Left ventricle myocardium inferior (tissue), 1 donor: ENCODE measurements around the gene PIP4K2C. TPM values are rescaled to one million over a fixed set of nuclear protein-coding genes. Genes with fewer than 3 reads are reported as not detected.

Experiments used
- DNase-seq: peaks from one replicate; pipeline ENCODE4 v3.0.0-alpha.2; 2020
- H3K27ac ChIP-seq: fragments of 200-600 bp; replicated peaks from 2 replicates; pipeline ENCODE4 v1.8.0; 2021
- H3K27me3 ChIP-seq: fragments of 200-600 bp; 2 replicates; pipeline ENCODE4 v1.8.0; 2021; ENCODE audit warnings: low read depth
- H3K36me3 ChIP-seq: fragments of 200-600 bp; 2 replicates; pipeline ENCODE4 v1.8.0; 2021
- H3K4me1 ChIP-seq: fragments of 200-600 bp; 2 replicates; pipeline ENCODE4 v1.8.0; 2021
- H3K4me3 ChIP-seq: fragments of 200-600 bp; 2 replicates; pipeline ENCODE4 v1.8.0; 2021; ENCODE audit warnings: mild to moderate bottlenecking, moderate library complexity
- H3K9me3 ChIP-seq: fragments of 200-600 bp; replicated peaks from 2 replicates; pipeline ENCODE4 v1.8.0; 2021
- intact Hi-C: fragments of 100-400 bp; cut with micrococcal nuclease; formaldehyde crosslinking; loops from one replicate; pipeline ENCODE4 v1.11.0; 2022
- long read RNA-seq: library from polyadenylated mRNA; unstranded; transcript quantifications from one replicate; pipeline ENCODE4 v2.0.0, GENCODE V29; 2021
- total RNA-seq: library from RNA; stranded (reverse); fragmentation: NEBNext Ultra II Directional; extraction: Animal tissue kit (Norgen Biotek cat#: 25700); gene quantifications from one replicate; pipeline ENCODE4 v1.2.1, GENCODE V29; 2021
- TF ChIP-seq, protein P1 (sequence below): fragments of 200-600 bp; IDR thresholded peaks from 2 replicates; pipeline ENCODE4 v1.8.0; 2021; ENCODE audit warnings: antibody characterized with exemption, mild to moderate bottlenecking, borderline replicate concordance
- donor health status: DM: no; HTN: yes; CAD: no; lungs with severe emphysema.

Gene PIP4K2C
- 12.3 TPM for total RNA-seq
- long read RNA-seq, transcript PIP4K2C-201 (10 exons, 2,924 nt), result major isoform, 32 of 36 reads
- long read RNA-seq, partial matches to known transcripts, result 0 of 36 reads
- long read RNA-seq, other reads (novel, unspliced or antisense), result 3 of 36 reads

DNA sequence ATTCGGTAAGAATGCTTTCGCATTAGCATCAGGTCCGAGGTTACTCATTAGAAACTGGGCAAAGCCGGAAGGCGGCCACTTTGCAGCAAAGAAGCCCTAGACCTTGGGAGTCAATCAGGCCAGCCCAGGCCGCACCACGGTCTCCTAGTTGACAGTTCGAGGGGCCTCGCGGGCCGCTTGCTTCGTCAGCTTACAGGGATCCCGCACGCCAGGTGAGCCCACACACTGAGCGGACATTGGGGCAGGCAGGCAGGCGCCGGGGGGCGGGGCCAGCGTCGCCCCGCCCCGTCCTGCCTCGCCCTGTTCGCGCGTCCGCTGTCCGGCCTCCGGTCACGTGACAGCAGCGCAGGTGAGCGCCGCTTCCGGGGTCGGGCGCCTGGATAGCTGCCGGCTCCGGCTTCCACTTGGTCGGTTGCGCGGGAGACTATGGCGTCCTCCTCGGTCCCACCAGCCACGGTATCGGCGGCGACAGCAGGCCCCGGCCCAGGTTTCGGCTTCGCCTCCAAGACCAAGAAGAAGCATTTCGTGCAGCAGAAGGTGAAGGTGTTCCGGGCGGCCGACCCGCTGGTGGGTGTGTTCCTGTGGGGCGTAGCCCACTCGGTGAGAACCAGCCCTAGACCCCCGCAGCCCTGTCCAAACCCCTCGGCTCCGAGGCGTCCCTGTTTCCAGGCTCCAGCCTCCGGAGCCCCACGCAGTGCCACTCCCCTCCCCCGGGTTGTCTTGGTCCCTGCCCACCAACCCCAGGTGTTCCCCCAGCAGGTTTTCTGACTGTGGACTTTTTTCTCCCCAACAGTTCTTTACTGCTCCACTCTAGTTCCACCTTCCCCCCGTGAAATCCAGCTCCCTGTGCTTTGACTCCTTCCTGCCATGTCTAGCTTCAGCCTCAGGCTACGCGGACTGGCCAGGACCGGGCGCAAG is at the start of gene PIP4K2C:
TSS of gene PIP4K2C (plus strand) at position 329 of the 918 bp plus-strand sequence. CDS start at position 427, 98 bp downstream.
- Histone ChIP-seq H3K4me1 (peaks cover 26% of the 10 kb centered on the region), H3K4me3 (peak within 1 kb of the TSS; percentile 88), H3K27me3 (peaks cover 23% of the 10 kb centered on the region), H3K36me3 (peaks cover 17% of the 10 kb centered on the region), H3K9me3 (no peaks in the 10 kb centered on the region), H3K27ac (peak within 1 kb of the TSS; percentile 82)
- TF ChIP-seq, protein P1, sequence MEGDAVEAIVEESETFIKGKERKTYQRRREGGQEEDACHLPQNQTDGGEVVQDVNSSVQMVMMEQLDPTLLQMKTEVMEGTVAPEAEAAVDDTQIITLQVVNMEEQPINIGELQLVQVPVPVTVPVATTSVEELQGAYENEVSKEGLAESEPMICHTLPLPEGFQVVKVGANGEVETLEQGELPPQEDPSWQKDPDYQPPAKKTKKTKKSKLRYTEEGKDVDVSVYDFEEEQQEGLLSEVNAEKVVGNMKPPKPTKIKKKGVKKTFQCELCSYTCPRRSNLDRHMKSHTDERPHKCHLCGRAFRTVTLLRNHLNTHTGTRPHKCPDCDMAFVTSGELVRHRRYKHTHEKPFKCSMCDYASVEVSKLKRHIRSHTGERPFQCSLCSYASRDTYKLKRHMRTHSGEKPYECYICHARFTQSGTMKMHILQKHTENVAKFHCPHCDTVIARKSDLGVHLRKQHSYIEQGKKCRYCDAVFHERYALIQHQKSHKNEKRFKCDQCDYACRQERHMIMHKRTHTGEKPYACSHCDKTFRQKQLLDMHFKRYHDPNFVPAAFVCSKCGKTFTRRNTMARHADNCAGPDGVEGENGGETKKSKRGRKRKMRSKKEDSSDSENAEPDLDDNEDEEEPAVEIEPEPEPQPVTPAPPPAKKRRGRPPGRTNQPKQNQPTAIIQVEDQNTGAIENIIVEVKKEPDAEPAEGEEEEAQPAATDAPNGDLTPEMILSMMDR, result no peak
- peak; percentile 81 for DNase-seq
- intact Hi-C loops, result no loop called here

GRCh38 chr12:57541717-57542116 is 49.3 kb upstream of the PIP4K2C start:
- peaks cover 42% of the 10 kb centered on the region for H3K4me1 ChIP-seq
- H3K4me3 ChIP-seq, result no peak overlapping the region
- H3K36me3 ChIP-seq, result peaks cover 40% of the 10 kb centered on the region
- DNase-seq, result no peak
- no peaks in the 10 kb centered on the region for H3K27me3 ChIP-seq
- no peaks in the 10 kb centered on the region for H3K9me3 ChIP-seq
- intact Hi-C loops, result no loop called here
- no peak overlapping the region for H3K27ac ChIP-seq
- TF ChIP-seq, protein P1, result no peak

DNA sequence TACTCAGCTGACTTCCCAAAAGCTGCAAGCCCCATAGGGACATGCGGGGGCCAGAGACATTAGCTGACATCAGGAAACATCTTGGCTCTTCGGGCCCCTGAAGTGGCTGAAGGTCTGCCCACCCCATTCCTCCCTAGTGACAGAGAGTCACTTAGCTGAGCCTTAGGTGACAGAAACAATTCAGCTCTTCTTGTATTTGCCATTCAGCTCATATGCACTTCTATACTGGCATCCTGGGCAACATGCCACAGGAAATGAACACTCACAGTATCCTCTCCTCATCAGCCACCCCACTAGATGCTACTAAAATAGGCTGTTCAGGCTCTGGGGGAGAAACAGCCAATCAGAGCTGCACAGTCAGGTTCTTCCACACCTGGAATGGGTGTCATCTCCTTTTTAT is 47.4 kb upstream of the PIP4K2C start:
- TF ChIP-seq, protein P1, result no peak
- H3K9me3 ChIP-seq, result no peaks in the 10 kb centered on the region
- H3K36me3 ChIP-seq, result peaks cover 28% of the 10 kb centered on the region

DNA sequence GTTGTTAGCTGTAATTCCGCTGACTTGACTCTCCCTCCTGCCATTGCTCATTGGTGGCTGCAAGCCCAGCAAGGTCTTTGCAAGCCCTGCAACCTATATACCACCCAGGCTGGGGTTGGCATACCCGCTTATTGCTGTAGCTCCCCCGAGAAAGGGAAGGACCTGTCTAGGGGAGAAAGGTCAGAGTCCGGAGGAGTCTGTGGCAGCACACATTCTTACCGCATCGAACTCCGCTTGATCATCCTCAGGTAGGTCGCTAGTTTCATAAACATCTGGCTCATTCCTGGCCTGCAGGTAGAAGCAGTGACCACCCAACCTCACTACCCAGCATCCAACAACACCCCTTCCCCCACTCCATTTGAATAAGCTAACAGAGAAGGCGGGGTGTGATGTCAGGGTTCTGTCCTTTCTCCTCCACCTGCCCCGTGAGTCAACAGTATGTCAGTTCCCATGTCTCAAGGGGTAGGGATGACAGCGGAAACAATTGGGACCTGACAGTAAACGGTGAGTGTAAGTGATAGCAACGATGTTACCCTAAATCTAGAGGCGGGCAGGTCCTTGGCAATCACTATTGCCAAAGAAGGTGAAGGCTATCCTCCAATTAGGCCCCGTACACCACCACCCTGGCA is 45.1 kb upstream of the PIP4K2C start:
- H3K36me3 ChIP-seq, result peaks cover 16% of the 10 kb centered on the region
- intact Hi-C loops, result no loop called here
- peaks cover 53% of the 10 kb centered on the region for H3K4me1 ChIP-seq
- TF ChIP-seq, protein P1, result no peak
- H3K27ac ChIP-seq, result peak overlapping the region; percentile 89
- no peaks in the 10 kb centered on the region for H3K9me3 ChIP-seq
- no peak for DNase-seq
- peaks cover 31% of the 10 kb centered on the region for H3K27me3 ChIP-seq
- H3K4me3 ChIP-seq, result peak overlapping the region; percentile 91

More for the DNA sequence above, 47.4 kb upstream of the PIP4K2C start:
- H3K27me3 ChIP-seq, result peaks cover 8% of the 10 kb centered on the region
- H3K27ac ChIP-seq, result no peak overlapping the region
- DNase-seq, result no peak
- H3K4me3 ChIP-seq, result no peak overlapping the region
- H3K4me1 ChIP-seq, result peaks cover 45% of the 10 kb centered on the region
- intact Hi-C loops, result no loop called here

GRCh38 chr12:57546438-57547287 is 44.3 kb upstream of the PIP4K2C start, which contains the start of gene DCTN2:
Gene DCTN2 (minus strand): TSS chr12:57547192. CDS start chr12:57547063, 129 bp downstream.
- intact Hi-C loops, result no loop called here
- Histone ChIP-seq H3K4me3 (peak within 1 kb of the TSS; percentile 91), H3K27ac (peak within 1 kb of the TSS; percentile 89), H3K9me3 (no peaks in the 10 kb centered on the region), H3K27me3 (peaks cover 37% of the 10 kb centered on the region), H3K36me3 (peaks cover 9% of the 10 kb centered on the region), H3K4me1 (peaks cover 49% of the 10 kb centered on the region)
- TF ChIP-seq, protein P1, result no peak
- DNase-seq, result peak; percentile 95
